ENCODE data around the gene CACNA1D.

DNA sequence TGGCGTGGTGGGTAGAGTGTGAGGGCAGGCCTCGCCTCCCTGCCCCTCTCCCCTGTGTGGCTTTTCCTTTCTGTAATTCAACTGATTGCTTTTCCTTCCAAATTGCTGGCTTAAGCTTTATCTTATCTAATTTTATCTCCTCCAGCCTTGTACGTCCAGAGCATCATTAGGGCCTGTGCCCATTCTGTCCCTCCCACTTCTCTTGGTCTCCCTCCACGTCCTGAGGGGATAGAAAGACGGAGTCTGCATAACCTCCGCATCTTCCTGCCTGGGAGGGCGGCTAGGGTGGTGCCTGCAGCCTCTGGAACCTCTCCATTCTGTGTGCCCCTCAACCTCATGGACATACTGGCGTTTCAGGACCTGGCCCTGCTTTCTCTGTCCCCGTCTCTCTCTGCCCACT is 39.8 kb downstream of the CACNA1D start:
- TF ChIP-seq, protein P1, sequence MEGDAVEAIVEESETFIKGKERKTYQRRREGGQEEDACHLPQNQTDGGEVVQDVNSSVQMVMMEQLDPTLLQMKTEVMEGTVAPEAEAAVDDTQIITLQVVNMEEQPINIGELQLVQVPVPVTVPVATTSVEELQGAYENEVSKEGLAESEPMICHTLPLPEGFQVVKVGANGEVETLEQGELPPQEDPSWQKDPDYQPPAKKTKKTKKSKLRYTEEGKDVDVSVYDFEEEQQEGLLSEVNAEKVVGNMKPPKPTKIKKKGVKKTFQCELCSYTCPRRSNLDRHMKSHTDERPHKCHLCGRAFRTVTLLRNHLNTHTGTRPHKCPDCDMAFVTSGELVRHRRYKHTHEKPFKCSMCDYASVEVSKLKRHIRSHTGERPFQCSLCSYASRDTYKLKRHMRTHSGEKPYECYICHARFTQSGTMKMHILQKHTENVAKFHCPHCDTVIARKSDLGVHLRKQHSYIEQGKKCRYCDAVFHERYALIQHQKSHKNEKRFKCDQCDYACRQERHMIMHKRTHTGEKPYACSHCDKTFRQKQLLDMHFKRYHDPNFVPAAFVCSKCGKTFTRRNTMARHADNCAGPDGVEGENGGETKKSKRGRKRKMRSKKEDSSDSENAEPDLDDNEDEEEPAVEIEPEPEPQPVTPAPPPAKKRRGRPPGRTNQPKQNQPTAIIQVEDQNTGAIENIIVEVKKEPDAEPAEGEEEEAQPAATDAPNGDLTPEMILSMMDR (IDR thresholded peaks at IDR 0.05): no peak
- no peak for TF ChIP-seq POLR2A (IDR thresholded peaks at IDR 0.05)
